Hepatocyte (in vitro differentiated cells): ENCODE results near the gene FEM1A. TPM values are rescaled to one million over a fixed set of nuclear protein-coding genes. Genes with fewer than 3 reads are reported as not detected.
"Not testable (repeated sequence)": the region's sequence is repeated elsewhere in the genome, so short reads cannot be mapped to it uniquely, and the experiment has no call there.

ENCODE experiments used
- DNase-seq: peaks from one replicate; pipeline ENCODE4 v3.0.0-alpha.2; 2016; ENCODE audit warnings: low spot score
- H2AFZ ChIP-seq: fragments of 200-600 bp; sonication (generic); 2 replicates; pipeline ENCODE4 v1.6.0; 2016; ENCODE audit warnings: antibody characterized with exemption, mild to moderate bottlenecking
- H3K27ac ChIP-seq: fragments of 200-600 bp; sonication (generic); 2 replicates; pipeline ENCODE4 v1.5.1; 2016; ENCODE audit warnings: mild to moderate bottlenecking
- H3K27me3 ChIP-seq: fragments of 200-600 bp; sonication (generic); 2 replicates; pipeline ENCODE4 v1.6.1; 2016
- H3K36me3 ChIP-seq: fragments of 200-600 bp; sonication (generic); replicated peaks from 2 replicates; pipeline ENCODE4 v1.5.1; 2016; ENCODE audit warnings: low read depth; ENCODE audit not compliant: insufficient read depth
- H3K4me1 ChIP-seq: fragments of 200-600 bp; sonication (generic); 2 replicates; pipeline ENCODE4 v1.5.1; 2016; ENCODE audit warnings: mild to moderate bottlenecking, moderate library complexity; ENCODE audit not compliant: insufficient read depth
- H3K4me2 ChIP-seq: fragments of 200-600 bp; sonication (generic); 2 replicates; pipeline ENCODE4 v1.6.0; 2016
- H3K4me3 ChIP-seq: fragments of 200-600 bp; sonication (generic); 2 replicates; pipeline ENCODE4 v1.5.1; 2016; ENCODE audit warnings: mild to moderate bottlenecking
- H3K79me2 ChIP-seq: fragments of 200-600 bp; sonication (generic); 2 replicates; pipeline ENCODE4 v1.6.0; 2017; ENCODE audit warnings: mild to moderate bottlenecking
- H3K9me2 ChIP-seq: fragments of 200-600 bp; sonication (generic); replicated peaks from 2 replicates; pipeline ENCODE4 v1.6.0; 2017; ENCODE audit warnings: mild to moderate bottlenecking; ENCODE audit not compliant: insufficient read depth
- H3K9me3 ChIP-seq: fragments of 200-600 bp; sonication (generic); 2 replicates; pipeline ENCODE4 v1.5.1; 2016; ENCODE audit warnings: low read depth, mild to moderate bottlenecking
- H4K20me1 ChIP-seq: fragments of 200-600 bp; sonication (generic); 2 replicates; pipeline ENCODE4 v1.6.0; 2016; ENCODE audit warnings: mild to moderate bottlenecking; ENCODE audit not compliant: insufficient read depth, poor library complexity, severe bottlenecking
- CTCF ChIP-seq: fragments of 200-600 bp; sonication (generic); IDR thresholded peaks from 2 replicates; pipeline ENCODE4 v1.5.1; 2016; ENCODE audit warnings: antibody characterized with exemption, mild to moderate bottlenecking; ENCODE audit not compliant: poor library complexity
- EZH2 ChIP-seq: fragments of 200-600 bp; sonication (generic); IDR thresholded peaks from 2 replicates; pipeline ENCODE4 v1.6.1; 2016; ENCODE audit warnings: antibody characterized with exemption, mild to moderate bottlenecking, borderline replicate concordance
- EZH2phosphoT487 ChIP-seq: fragments of 200-600 bp; sonication (generic); IDR thresholded peaks from one replicate; pipeline ENCODE4 v1.6.1; 2018; ENCODE audit warnings: antibody characterized with exemption, mild to moderate bottlenecking, low read depth, moderate library complexity; ENCODE audit not compliant: unreplicated experiment, severe bottlenecking
- WGBS: methylation state at CpG from one replicate; pipeline ENCODE4 v1.1.6; 2016; ENCODE audit warnings: low lambda C conversion rate; ENCODE audit errors: missing lambda C conversion rate; 5-methylcytosine and 5-hydroxymethylcytosine counted together
- polyA plus RNA-seq: library from polyadenylated mRNA; unstranded; fragments of >200 nt; fragmentation: Nextera tagmentation; extraction: Ambion mirVana; gene quantifications from 2 replicates; pipeline ENCODE4 v1.2.1, GENCODE V29; 2016
- total RNA-seq: library from RNA; depleted of rRNA; stranded (reverse); fragments of >200 nt; gene quantifications from 2 replicates; pipeline ENCODE4 v1.2.3, GENCODE V29; 2014

The FEM1A gene
- total and polyA plus RNA-seq, 2 experiments from 2014 or later, result 1.3 to 9.2 TPM

- Histone ChIP-seq H3K27me3 (no peaks in the 10 kb centered on the region), H3K4me3 (no peak overlapping the region), H3K9me2 (no peaks in the 10 kb centered on the region), H3K4me2 (no peak overlapping the region), H3K36me3 (no peaks in the 10 kb centered on the region), H3K4me1 (no peaks in the 10 kb centered on the region), H3K79me2 (no peaks in the 10 kb centered on the region), H2AFZ (no peak overlapping the region), H3K9me3 (no peaks in the 10 kb centered on the region), H3K27ac (no peak overlapping the region), H4K20me1 (no peaks in the 10 kb centered on the region)
- no peak for DNase-seq
- TF ChIP-seq EZH2, result no peak
- no peak for TF ChIP-seq CTCF
- no peak for TF ChIP-seq EZH2phosphoT487
- WGBS, result 95% methylated on average over 17 of the region's 17 CpGs
Measured at GRCh38 chr19:4839192-4839591, 47.7 kb downstream of the FEM1A start.

GRCh38 chr19:4843647-4843965, 52.1 kb downstream of the FEM1A start:
- no peak overlapping the region for H3K4me2 ChIP-seq
- no peaks in the 10 kb centered on the region for H3K27me3 ChIP-seq
- WGBS, result 98% methylated on average over 6 of the region's 6 CpGs
- H3K79me2 ChIP-seq, result no peaks in the 10 kb centered on the region
- H3K4me3 ChIP-seq, result no peak overlapping the region
- DNase-seq, result no peak
- no peaks in the 10 kb centered on the region for H3K36me3 ChIP-seq
- no peaks in the 10 kb centered on the region for H4K20me1 ChIP-seq
- H3K27ac ChIP-seq, result no peak overlapping the region
- H3K4me1 ChIP-seq, result no peaks in the 10 kb centered on the region
- TF ChIP-seq CTCF (no peak), EZH2 (no peak), EZH2phosphoT487 (no peak)
- no peaks in the 10 kb centered on the region for H3K9me3 ChIP-seq
- no peak overlapping the region for H2AFZ ChIP-seq
- H3K9me2 ChIP-seq, result no peaks in the 10 kb centered on the region

GRCh38 chr19:4844348-4845179, 53.0 kb downstream of the FEM1A start:
- H3K27me3 ChIP-seq, result no peaks in the 10 kb centered on the region
- H2AFZ ChIP-seq, result no peak overlapping the region
- WGBS, result 68% methylated on average over 10 of the region's 10 CpGs
- DNase-seq, result no peak
- H3K27ac ChIP-seq, result peak overlapping the region; percentile 43
- H3K9me3 ChIP-seq, result no peaks in the 10 kb centered on the region
- H4K20me1 ChIP-seq, result no peaks in the 10 kb centered on the region
- H3K36me3 ChIP-seq, result no peaks in the 10 kb centered on the region
- H3K4me2 ChIP-seq, result no peak overlapping the region
- no peak overlapping the region for H3K4me3 ChIP-seq
- TF ChIP-seq EZH2phosphoT487 (no peak), EZH2 (no peak), CTCF (no peak)
- H3K79me2 ChIP-seq, result no peaks in the 10 kb centered on the region
- H3K9me2 ChIP-seq, result no peaks in the 10 kb centered on the region
- H3K4me1 ChIP-seq, result no peaks in the 10 kb centered on the region

GRCh38 chr19:4845975-4846374, 54.4 kb downstream of the FEM1A start:
- not testable (repeated sequence) for H3K4me3 ChIP-seq, H3K9me3 ChIP-seq, H3K79me2 ChIP-seq, DNase-seq, H3K4me1 ChIP-seq, H4K20me1 ChIP-seq, H2AFZ ChIP-seq, H3K27ac ChIP-seq, H3K27me3 ChIP-seq, H3K4me2 ChIP-seq, H3K36me3 ChIP-seq, H3K9me2 ChIP-seq
- WGBS, result 86% methylated on average over 9 of the region's 9 CpGs
